CD1c-positive myeloid dendritic cell (primary cell): Measurements from ENCODE around the gene TULP4.
A peak's percentile ranks its signal among the peaks of the same experiment; 100 is the strongest.
"Not testable (repeated sequence)": the region's sequence is repeated elsewhere in the genome, so short reads cannot be mapped to it uniquely, and the experiment has no call there.

ENCODE experiments used
- DNase-seq: peaks from one replicate; pipeline ENCODE4 v3.0.0-alpha.2; 2016; ENCODE audit errors: extremely low spot score

Gene TULP4

GRCh38 chr6:158295976-158296853 lies 16.1 kb upstream of the TULP4 start:
- DNase-seq, result not testable (repeated sequence)

DNA sequence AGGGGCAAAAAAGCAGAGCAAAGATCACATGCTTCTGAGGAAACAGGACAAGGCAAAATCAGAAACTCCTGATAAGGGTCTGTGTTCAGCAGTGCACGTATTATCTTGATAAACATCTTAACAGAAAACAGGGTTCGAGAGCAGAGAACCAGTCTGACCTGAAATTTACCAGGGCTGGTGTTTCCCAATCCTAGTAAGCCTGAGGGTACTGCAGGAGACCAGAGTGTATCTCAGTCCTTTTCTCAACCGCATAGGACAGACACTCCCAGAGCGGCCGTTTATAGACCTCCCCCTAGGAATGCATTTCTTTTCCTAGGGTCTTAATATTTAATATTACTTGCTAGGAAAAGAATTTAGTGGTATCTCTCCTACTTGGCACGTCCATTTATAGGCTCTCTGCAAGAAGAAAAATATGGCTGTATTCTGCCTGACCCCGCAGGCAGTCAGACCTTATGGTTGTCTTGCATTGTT lies 15.4 kb upstream of the TULP4 start:
- DNase-seq, result not testable (repeated sequence)

DNA sequence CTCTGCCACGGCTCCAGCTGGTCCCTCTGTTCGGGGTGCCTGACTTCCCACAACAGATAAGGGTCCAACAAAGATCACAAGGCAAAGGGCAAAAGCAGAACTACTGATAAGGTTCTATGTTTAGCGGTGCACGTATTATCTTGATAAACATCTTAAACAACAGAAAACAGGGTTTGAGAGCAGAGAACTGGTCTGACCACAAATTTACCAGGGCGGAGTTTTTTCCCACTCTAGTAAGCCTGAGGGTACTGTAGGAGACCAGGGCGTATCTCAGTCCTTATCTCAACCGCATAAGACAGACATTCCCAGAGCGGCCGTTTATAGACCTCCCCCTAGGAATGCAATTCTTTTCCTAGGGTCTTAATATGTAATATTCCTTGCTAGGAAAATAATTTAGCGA lies 14.6 kb upstream of the TULP4 start:
- not testable (repeated sequence) for DNase-seq

DNA sequence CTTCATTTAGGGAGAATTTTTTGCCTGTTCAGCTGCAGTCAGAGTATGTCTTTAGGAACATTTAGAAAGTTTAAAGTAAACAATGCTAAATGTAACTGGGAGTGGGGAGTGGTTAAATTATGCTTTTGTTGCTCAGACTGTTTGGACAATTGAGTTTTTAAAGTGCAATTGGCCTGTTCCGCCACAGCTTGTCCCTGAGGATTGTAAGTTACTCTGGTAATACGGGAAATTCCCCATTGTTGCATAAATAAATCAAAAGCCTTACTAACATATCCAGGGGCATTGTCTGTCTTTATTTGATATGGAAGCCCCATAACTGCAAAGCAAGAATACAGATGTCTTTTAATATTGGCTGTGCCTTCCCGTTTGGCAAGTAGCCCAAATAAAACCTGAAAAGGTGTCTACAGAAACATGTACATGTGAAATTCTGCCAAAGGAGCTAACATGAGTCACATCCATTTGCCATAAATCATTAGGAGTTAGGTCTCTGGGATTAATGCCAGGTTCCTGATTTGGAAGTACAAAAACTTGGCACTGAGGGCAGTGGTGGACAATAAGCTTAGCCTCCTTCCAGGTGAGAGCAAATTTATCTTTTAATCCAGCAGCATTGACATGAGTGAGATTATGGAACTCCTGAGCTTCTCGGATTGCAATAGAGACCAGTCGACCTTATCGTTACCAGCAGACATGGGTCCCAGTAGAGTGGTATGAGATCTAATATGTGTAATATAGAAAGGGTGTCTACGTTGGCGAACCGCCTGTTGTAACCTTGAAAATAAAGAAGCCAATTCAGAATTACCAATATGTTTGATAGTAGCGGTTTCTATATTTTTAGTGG lies 11.7 kb upstream of the TULP4 start:
- DNase-seq, result not testable (repeated sequence)

- DNase-seq, result not testable (repeated sequence)
Measured at GRCh38 chr6:158301561-158301960, 10.7 kb upstream of the TULP4 start.

DNA sequence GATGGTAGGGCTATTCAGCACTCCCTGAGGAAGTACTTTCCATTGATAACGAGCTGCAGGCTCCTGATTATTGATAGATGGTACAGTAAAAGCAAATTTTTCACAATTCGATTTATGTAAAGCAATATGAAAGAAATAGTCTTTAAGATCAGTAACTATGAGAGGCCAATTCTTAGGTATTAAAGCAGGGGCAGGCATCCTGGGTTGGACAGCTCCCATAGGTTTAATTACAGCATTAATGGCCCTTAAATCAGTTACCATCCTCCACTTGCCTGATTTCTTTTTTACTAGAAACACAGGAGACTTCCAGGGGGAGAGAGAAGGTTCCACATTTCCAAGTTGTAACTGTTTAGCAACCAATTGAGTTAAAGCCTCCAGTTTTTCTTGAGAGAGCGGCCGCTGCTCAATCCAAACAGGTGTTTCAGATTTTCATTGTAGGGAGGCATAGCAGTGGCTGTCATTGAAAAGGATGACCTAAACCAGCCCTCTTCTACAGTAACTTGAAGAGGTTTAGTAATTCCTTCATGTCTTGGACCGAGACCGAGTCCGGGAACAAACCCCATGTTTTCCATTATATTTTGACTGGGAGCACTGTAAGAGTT lies 10.0 kb upstream of the TULP4 start:
- DNase-seq, result not testable (repeated sequence)

DNA sequence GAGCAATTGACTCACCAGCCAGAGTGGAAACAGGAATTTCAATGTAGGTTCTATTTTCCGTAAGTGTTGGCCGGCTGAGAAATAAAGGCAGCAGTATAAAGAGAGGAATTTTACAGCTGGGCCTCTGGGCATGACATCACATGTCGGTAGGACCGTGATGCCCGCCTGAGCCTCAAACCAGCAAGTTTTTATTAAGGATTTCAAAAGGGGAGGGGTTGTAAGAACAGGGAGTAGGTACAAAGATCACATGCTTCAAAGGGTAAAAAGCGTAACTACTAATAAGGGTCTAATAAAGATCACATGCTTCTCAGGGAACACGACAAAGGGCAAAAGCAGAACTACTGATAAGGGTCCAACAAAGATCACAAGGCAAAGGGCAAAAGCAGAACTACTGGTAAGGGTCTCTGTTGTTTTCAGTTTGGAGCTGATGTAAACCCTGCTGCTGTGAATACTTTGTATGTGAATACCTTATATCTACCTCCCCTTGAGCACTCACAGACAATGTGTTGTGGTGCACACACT lies 9.0 kb upstream of the TULP4 start:
- DNase-seq, result no peak

GRCh38 chr6:158304254-158304653 lies 8.0 kb upstream of the TULP4 start:
- no peak for DNase-seq

DNA sequence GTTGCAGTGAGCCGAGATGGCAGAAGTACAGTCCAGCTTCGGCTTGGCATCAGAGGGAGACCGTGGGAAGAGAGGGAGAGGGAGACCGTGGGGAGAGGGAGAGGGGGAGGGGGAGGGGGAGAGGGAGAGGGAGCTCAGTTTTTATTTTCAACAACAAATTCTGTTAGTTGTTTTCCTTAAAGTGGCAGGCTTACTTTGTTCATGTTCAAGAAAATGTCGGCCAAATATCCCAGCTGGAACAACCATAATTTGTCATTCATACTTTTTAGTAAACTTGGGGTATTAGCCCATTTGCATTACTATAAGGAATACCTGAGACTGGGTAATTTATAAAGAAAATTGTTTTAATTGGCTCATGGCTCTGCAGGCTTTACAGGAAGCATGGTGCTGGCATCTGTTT lies 2.5 kb upstream of the TULP4 start:
- no peak for DNase-seq

DNA sequence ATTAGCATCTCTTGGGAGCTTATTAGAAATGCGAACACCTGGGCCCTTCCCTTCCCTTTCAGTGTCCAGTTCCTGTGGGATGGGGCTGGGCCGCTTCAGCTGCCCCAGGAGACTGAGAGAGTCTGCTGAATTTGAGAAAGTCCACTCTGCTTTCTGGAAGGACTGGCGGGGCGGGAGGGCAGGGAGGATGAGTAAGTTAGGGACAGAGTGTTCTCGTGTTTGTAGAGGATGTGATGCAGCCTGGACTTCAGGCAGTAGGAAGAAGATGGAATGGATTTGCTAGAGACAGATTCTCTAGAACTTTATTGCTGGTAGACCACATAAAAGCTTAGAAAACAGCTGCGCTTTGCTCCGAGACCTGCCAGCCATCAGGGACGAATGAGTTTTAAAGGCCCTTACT lies 1.1 kb upstream of the TULP4 start:
- DNase-seq, result no peak

GRCh38 chr6:158311626-158312025 lies 639 bp upstream of the TULP4 start:
- DNase-seq, result no peak

GRCh38 chr6:158312672-158313397 lies 570 bp downstream of the TULP4 start:
- no peak for DNase-seq

- DNase-seq, result peak; percentile 32
Measured at GRCh38 chr6:158313989-158314388, 1.7 kb downstream of the TULP4 start.

GRCh38 chr6:158314737-158315136 lies 2.5 kb downstream of the TULP4 start:
- DNase-seq, result peak; percentile 14

GRCh38 chr6:158316022-158316421 lies 3.8 kb downstream of the TULP4 start:
- DNase-seq, result no peak

- DNase-seq, result no peak
Measured at GRCh38 chr6:158321960-158322359, 9.7 kb downstream of the TULP4 start.

GRCh38 chr6:158322400-158322723 lies 10.1 kb downstream of the TULP4 start:
- DNase-seq, result no peak

GRCh38 chr6:158322724-158323560 lies 10.7 kb downstream of the TULP4 start:
- DNase-seq, result peak; percentile 7

DNA sequence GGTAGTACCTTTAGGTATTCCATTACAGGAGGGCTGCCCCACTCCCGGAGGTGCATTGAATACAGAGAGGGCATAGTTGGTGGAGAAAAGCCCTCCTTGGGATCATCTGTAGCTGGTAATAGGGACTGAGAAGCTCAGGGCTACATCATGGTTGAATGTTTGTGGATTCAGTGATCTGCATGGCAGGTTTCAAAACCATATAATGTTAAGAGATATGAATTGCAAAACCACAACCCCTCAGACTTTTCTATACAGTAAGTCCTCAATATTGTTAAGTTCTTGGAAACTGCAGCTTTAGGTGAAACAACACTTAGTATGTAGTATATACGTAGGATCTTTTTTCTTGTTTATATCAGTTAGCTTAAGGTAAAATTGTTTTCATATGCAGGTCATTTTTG lies 11.3 kb downstream of the TULP4 start:
- no peak for DNase-seq

DNA sequence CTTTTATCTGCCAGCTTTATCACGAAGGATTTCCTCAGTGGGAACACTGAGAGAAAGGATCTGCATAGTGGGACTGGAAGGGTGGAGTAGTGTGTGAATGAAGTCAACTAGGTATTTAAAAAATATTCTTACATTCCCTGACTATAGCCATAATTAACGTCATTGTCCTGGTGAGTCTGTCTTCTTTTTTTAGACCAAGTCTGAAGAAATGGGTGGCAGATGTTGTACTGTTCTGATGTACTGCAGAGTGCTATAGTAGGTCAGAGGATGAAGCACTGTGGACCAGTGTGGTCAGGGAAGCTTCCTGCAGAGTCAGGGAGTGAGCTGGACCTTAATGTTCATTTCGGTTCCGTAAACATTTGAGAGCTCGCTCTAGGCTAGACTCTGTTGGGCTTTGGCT lies 11.9 kb downstream of the TULP4 start:
- DNase-seq, result no peak

- DNase-seq, result no peak
Measured at GRCh38 chr6:158327211-158327610, 14.9 kb downstream of the TULP4 start.
